T-helper 2 cell treated with Interferon-gamma antibody and Interleukin-4, amounts not matched to agents 5 μg/mL and 100 μg/mL, for 36 hours (primary cell): Measurements from ENCODE around the gene NF1.
"Not testable (repeated sequence)": the region's sequence is repeated elsewhere in the genome, so short reads cannot be mapped to it uniquely, and the experiment has no call there.

Experiments used
- DNase-seq: peaks from one replicate; pipeline ENCODE4 v3.0.0; 2021; ENCODE audit warnings: low spot score
- H3K27ac Mint-ChIP-seq: one replicate; pipeline ENCODE4 v1.8.0; 2021; ENCODE audit warnings: mild to moderate bottlenecking, mixed read lengths
- H3K27me3 Mint-ChIP-seq: one replicate; pipeline ENCODE4 v1.8.0; 2021; ENCODE audit warnings: low read depth, mixed read lengths
- H3K36me3 Mint-ChIP-seq: one replicate; pipeline ENCODE4 v1.8.0; 2021; ENCODE audit warnings: low read depth, mixed read lengths
- H3K4me1 Mint-ChIP-seq: one replicate; pipeline ENCODE4 v1.8.0; 2021; ENCODE audit warnings: low read depth, mixed read lengths
- H3K4me3 Mint-ChIP-seq: one replicate; pipeline ENCODE4 v1.8.0; 2022; ENCODE audit warnings: mild to moderate bottlenecking, moderate library complexity, mixed read lengths
- H3K9me3 Mint-ChIP-seq: one replicate; pipeline ENCODE4 v1.8.0; 2021; ENCODE audit warnings: mixed read lengths

NF1 gene

GRCh38 chr17:31099016-31099415, 4.2 kb downstream of the NF1 start:
- Mint-ChIP-seq H3K27ac (no peak overlapping the region), H3K27me3 (no peaks in the 10 kb centered on the region), H3K4me3 (no peak overlapping the region), H3K9me3 (no peaks in the 10 kb centered on the region), H3K36me3 (no peaks in the 10 kb centered on the region), H3K4me1 (peaks cover 18% of the 10 kb centered on the region)
- no peak for DNase-seq

GRCh38 chr17:31100840-31101459, 6.2 kb downstream of the NF1 start:
- Mint-ChIP-seq H3K27me3 (no peaks in the 10 kb centered on the region), H3K4me1 (peaks cover 14% of the 10 kb centered on the region), H3K4me3 (no peak overlapping the region), H3K27ac (no peak overlapping the region), H3K9me3 (no peaks in the 10 kb centered on the region), H3K36me3 (no peaks in the 10 kb centered on the region)
- DNase-seq, result no peak

- Mint-ChIP-seq H3K9me3 (no peaks in the 10 kb centered on the region), H3K27me3 (no peaks in the 10 kb centered on the region), H3K27ac (no peak overlapping the region), H3K4me1 (peaks cover 7% of the 10 kb centered on the region), H3K36me3 (no peaks in the 10 kb centered on the region), H3K4me3 (no peak overlapping the region)
- no peak for DNase-seq
These were observed 7.2 kb downstream of the NF1 start for GRCh38 chr17:31101943-31102342.

- Mint-ChIP-seq H3K27ac (no peak overlapping the region), H3K4me3 (no peak overlapping the region), H3K27me3 (no peaks in the 10 kb centered on the region), H3K9me3 (no peaks in the 10 kb centered on the region), H3K36me3 (no peaks in the 10 kb centered on the region), H3K4me1 (peaks cover 2% of the 10 kb centered on the region)
- DNase-seq, result no peak
These were observed 11.2 kb downstream of the NF1 start for GRCh38 chr17:31105991-31106390.

GRCh38 chr17:31111183-31111582, 16.4 kb downstream of the NF1 start:
- no peaks in the 10 kb centered on the region for H3K9me3 Mint-ChIP-seq
- no peak for DNase-seq
- no peaks in the 10 kb centered on the region for H3K36me3 Mint-ChIP-seq
- no peak overlapping the region for H3K4me3 Mint-ChIP-seq
- H3K27ac Mint-ChIP-seq, result no peak overlapping the region
- peaks cover 5% of the 10 kb centered on the region for H3K4me1 Mint-ChIP-seq
- no peaks in the 10 kb centered on the region for H3K27me3 Mint-ChIP-seq

GRCh38 chr17:31112001-31112661, 17.4 kb downstream of the NF1 start:
- Mint-ChIP-seq H3K27ac (no peak overlapping the region), H3K4me1 (peaks cover 5% of the 10 kb centered on the region), H3K27me3 (no peaks in the 10 kb centered on the region), H3K36me3 (no peaks in the 10 kb centered on the region), H3K4me3 (no peak overlapping the region), H3K9me3 (no peaks in the 10 kb centered on the region)
- no peak for DNase-seq

GRCh38 chr17:31113368-31113767, 18.6 kb downstream of the NF1 start:
- H3K4me3 Mint-ChIP-seq, H3K9me3 Mint-ChIP-seq, H3K27ac Mint-ChIP-seq, DNase-seq, H3K27me3 Mint-ChIP-seq, H3K4me1 Mint-ChIP-seq, H3K36me3 Mint-ChIP-seq: not testable (repeated sequence)

- H3K4me1 Mint-ChIP-seq, result peaks cover 5% of the 10 kb centered on the region
- no peak overlapping the region for H3K4me3 Mint-ChIP-seq
- no peaks in the 10 kb centered on the region for H3K27me3 Mint-ChIP-seq
- no peaks in the 10 kb centered on the region for H3K36me3 Mint-ChIP-seq
- H3K27ac Mint-ChIP-seq, result no peak overlapping the region
- DNase-seq, result no peak
- H3K9me3 Mint-ChIP-seq, result no peaks in the 10 kb centered on the region
These were observed 19.2 kb downstream of the NF1 start for GRCh38 chr17:31113939-31114338.

- Mint-ChIP-seq H3K4me1 (peaks cover 3% of the 10 kb centered on the region), H3K27ac (no peak overlapping the region), H3K4me3 (no peak overlapping the region), H3K36me3 (no peaks in the 10 kb centered on the region), H3K27me3 (no peaks in the 10 kb centered on the region), H3K9me3 (no peaks in the 10 kb centered on the region)
- DNase-seq, result no peak
These were observed 20.3 kb downstream of the NF1 start for GRCh38 chr17:31114956-31115555.

GRCh38 chr17:31116167-31116566, 21.4 kb downstream of the NF1 start:
- Mint-ChIP-seq H3K27ac (no peak overlapping the region), H3K4me1 (peaks cover 3% of the 10 kb centered on the region), H3K36me3 (no peaks in the 10 kb centered on the region), H3K9me3 (no peaks in the 10 kb centered on the region), H3K27me3 (no peaks in the 10 kb centered on the region), H3K4me3 (no peak overlapping the region)
- no peak for DNase-seq

GRCh38 chr17:31122746-31123145, 28.0 kb downstream of the NF1 start:
- Mint-ChIP-seq H3K27ac (no peak overlapping the region), H3K4me3 (no peak overlapping the region), H3K9me3 (no peaks in the 10 kb centered on the region), H3K36me3 (no peaks in the 10 kb centered on the region), H3K4me1 (no peaks in the 10 kb centered on the region), H3K27me3 (no peaks in the 10 kb centered on the region)
- no peak for DNase-seq

GRCh38 chr17:31126318-31126717, 31.5 kb downstream of the NF1 start:
- DNase-seq, result no peak

GRCh38 chr17:31128241-31128640, 33.5 kb downstream of the NF1 start:
- no peaks in the 10 kb centered on the region for H3K27me3 Mint-ChIP-seq
- peaks cover 3% of the 10 kb centered on the region for H3K4me1 Mint-ChIP-seq
- DNase-seq, result no peak
- no peaks in the 10 kb centered on the region for H3K36me3 Mint-ChIP-seq
- H3K4me3 Mint-ChIP-seq, result no peak overlapping the region
- H3K27ac Mint-ChIP-seq, result no peak overlapping the region
- no peaks in the 10 kb centered on the region for H3K9me3 Mint-ChIP-seq

More at GRCh38 chr17:31126318-31126717, 31.5 kb downstream of the NF1 start:
- no peak overlapping the region for H3K27ac Mint-ChIP-seq
- peaks cover 3% of the 10 kb centered on the region for H3K4me1 Mint-ChIP-seq
- H3K36me3 Mint-ChIP-seq, result no peaks in the 10 kb centered on the region
- H3K27me3 Mint-ChIP-seq, result no peaks in the 10 kb centered on the region
- H3K4me3 Mint-ChIP-seq, result no peak overlapping the region
- no peaks in the 10 kb centered on the region for H3K9me3 Mint-ChIP-seq

- Mint-ChIP-seq H3K4me1 (peaks cover 3% of the 10 kb centered on the region), H3K27me3 (no peaks in the 10 kb centered on the region), H3K27ac (no peak overlapping the region), H3K9me3 (no peaks in the 10 kb centered on the region), H3K4me3 (no peak overlapping the region), H3K36me3 (no peaks in the 10 kb centered on the region)
- no peak for DNase-seq
These were observed 35.8 kb downstream of the NF1 start for GRCh38 chr17:31130286-31131224.
